HEK293 (cell line): ENCODE results near the gene SFPQ.

Experiments used
- CTCF ChIA-PET: fragments of 350-600 bp; formaldehyde crosslinking; extraction: SDS; loops from one replicate; lab custom pipeline; 2021; ENCODE audit warnings: antibody characterized with exemption; lab: Yijun Ruan, JAX
- POLR2A ChIA-PET: fragments of 300-600 bp; formaldehyde crosslinking; extraction: SDS; loops from one replicate; lab custom pipeline; 2020; ENCODE audit warnings: antibody characterized with exemption, inconsistent platforms; lab: Yijun Ruan, JAX
- H3K27ac ChIP-seq: fragments of 200-500 bp; sonication (Bioruptor generic); 2 replicates; pipeline ENCODE4 v1.5.1; 2014; ENCODE audit warnings: low read depth, low read length, control low read depth, inconsistent platforms; ENCODE audit errors: extremely low read depth
- H3K36me3 ChIP-seq, 2 experiments: fragments of 200-500 bp in 1 of 2; sonication (Bioruptor generic) in 1 of 2; 1 replicate in 1 of 2; 2 replicates in 1 of 2; pipeline ENCODE4 v1.5.1; 2014 to 2017; ENCODE audit warnings: inconsistent platforms in 2 of 2, low read length in 2 of 2; ENCODE audit not compliant: control insufficient read depth in 2 of 2, insufficient read depth in 1 of 2
- H3K4me1 ChIP-seq: fragments of 200-500 bp; sonication (Bioruptor generic); 2 replicates; pipeline ENCODE4 v1.5.1; 2014; ENCODE audit warnings: mild to moderate bottlenecking, low read length, inconsistent platforms; ENCODE audit not compliant: control insufficient read depth, insufficient read depth
- H3K4me3 ChIP-seq: 2 replicates; pipeline ENCODE4 v1.5.1; 2011; ENCODE audit warnings: low read depth, mild to moderate bottlenecking, control low read depth, low read length, moderate library complexity
- H3K9me3 ChIP-seq: fragments of 200-500 bp; sonication (Bioruptor generic); 2 replicates; pipeline ENCODE4 v1.5.1; 2014; ENCODE audit warnings: low read depth, low read length, inconsistent platforms; ENCODE audit not compliant: control insufficient read depth, insufficient read depth
- EGR2 ChIP-seq: fragments of 450-650 bp; formaldehyde crosslinking; IDR thresholded peaks from 2 replicates; pipeline ENCODE4 v1.5.1; 2016; ENCODE audit warnings: low read depth, missing biosample characterization, missing genetic modification characterization
- KLF10 ChIP-seq: fragments of 450-650 bp; IDR thresholded peaks from 2 replicates; pipeline ENCODE4 v1.5.1; 2018; ENCODE audit warnings: missing biosample characterization, mild to moderate bottlenecking, missing genetic modification characterization
- PRDM10 ChIP-seq: fragments of 450-650 bp; formaldehyde crosslinking; IDR thresholded peaks from 2 replicates; pipeline ENCODE4 v1.5.1; 2016; ENCODE audit warnings: missing biosample characterization, missing genetic modification characterization
- SALL2 ChIP-seq: fragments of 450-650 bp; formaldehyde crosslinking; IDR thresholded peaks from 2 replicates; pipeline ENCODE4 v1.5.0; 2017; ENCODE audit warnings: missing biosample characterization, mild to moderate bottlenecking, missing genetic modification characterization, borderline replicate concordance
- ZBTB11 ChIP-seq: fragments of 450-650 bp; formaldehyde crosslinking; conservative IDR thresholded peaks from 2 replicates; pipeline ENCODE4 v1.5.1; 2016; ENCODE audit warnings: low read depth, missing biosample characterization, missing genetic modification characterization
- ZBTB26 ChIP-seq: fragments of 450-650 bp; formaldehyde crosslinking; optimal IDR thresholded peaks from 2 replicates; pipeline ENCODE3; 2016; ENCODE audit warnings: missing biosample characterization, mild to moderate bottlenecking, missing genetic modification characterization
- ZFHX2 ChIP-seq: fragments of 450-650 bp; formaldehyde crosslinking; conservative IDR thresholded peaks from 2 replicates; pipeline ENCODE4 v1.5.1; 2016; ENCODE audit warnings: missing biosample characterization, missing genetic modification characterization
- ZNF114 ChIP-seq: fragments of 450-650 bp; formaldehyde crosslinking; IDR thresholded peaks from 2 replicates; pipeline ENCODE4 v1.5.0; 2017; ENCODE audit warnings: missing biosample characterization, missing genetic modification characterization
- ZNF146 ChIP-seq: fragments of 450-650 bp; formaldehyde crosslinking; IDR thresholded peaks from 2 replicates; pipeline ENCODE4 v1.5.1; 2016; ENCODE audit warnings: missing biosample characterization, missing genetic modification characterization
- ZNF223 ChIP-seq: fragments of 450-650 bp; formaldehyde crosslinking; IDR thresholded peaks from 2 replicates; pipeline ENCODE4 v1.5.1; 2016; ENCODE audit warnings: missing biosample characterization, missing genetic modification characterization
- ZNF416 ChIP-seq: fragments of 450-650 bp; formaldehyde crosslinking; IDR thresholded peaks from 2 replicates; pipeline ENCODE4 v1.5.1; 2016; ENCODE audit warnings: missing biosample characterization, missing genetic modification characterization
- ZSCAN5A ChIP-seq: fragments of 450-650 bp; formaldehyde crosslinking; IDR thresholded peaks from 2 replicates; pipeline ENCODE4 v1.5.1; 2016; ENCODE audit warnings: missing biosample characterization, missing genetic modification characterization
- ZXDB ChIP-seq: fragments of 450-650 bp; formaldehyde crosslinking; IDR thresholded peaks from 2 replicates; pipeline ENCODE4 v1.5.1; 2016; ENCODE audit warnings: missing biosample characterization, missing genetic modification characterization

The SFPQ gene

GRCh38 chr1:35181790-35182455 is 11.0 kb downstream of the SFPQ start:
- POLR2A ChIA-PET: no interaction called here
- TF ChIP-seq PRDM10 (tag by site-specific recombination) (0 out of 2 replicates have a peak, but pooled peaks have one; percentile 37), KLF10 (tag by site-specific recombination) (no peak), ZBTB11 (tag by site-specific recombination) (no peak), EGR2 (tag by site-specific recombination) (0 out of 2 replicates have a peak, but pooled peaks have one; percentile 26)
- H3K9me3 ChIP-seq: no peaks in the 10 kb centered on the region
- peaks cover 74 to 100% of the 10 kb centered on the region in 2 experiments for H3K36me3 ChIP-seq
- CTCF ChIA-PET: interaction anchor here (0.5 kb wide), 1 partner anchor 108 kb away, joined by 5 read pairs; no protein-coding TSS in a partner anchor
- H3K4me1 ChIP-seq: no peaks in the 10 kb centered on the region; the same call in 1 of the 2 replicates
- H3K4me3 ChIP-seq: no peak overlapping the region
- H3K27ac ChIP-seq: no peak overlapping the region

GRCh38 chr1:35180776-35181374 is 12.1 kb downstream of the SFPQ start:
- Histone ChIP-seq H3K4me1 (no peaks in the 10 kb centered on the region), H3K27ac (no peak overlapping the region), H3K9me3 (no peaks in the 10 kb centered on the region), H3K36me3 (peaks cover 75 to 100% of the 10 kb centered on the region in 2 experiments), H3K4me3 (no peak overlapping the region)
- ChIA-PET CTCF (no interaction called here), POLR2A (interaction anchor here (0.6 to 2.3 kb wide), 3 partner anchors 10 to 321 kb away, joined by 3 to 9 read pairs (median 3); partner anchors contain the start of gene SMIM12)
- TF ChIP-seq ZSCAN5A (tag by site-specific recombination) (no peak), ZNF416 (tag by site-specific recombination) (no peak), ZNF223 (tag by site-specific recombination) (no peak), ZNF114 (no peak), ZXDB (tag by site-specific recombination) (no peak), ZFHX2 (tag by site-specific recombination) (0 out of 2 replicates have a peak, but pooled peaks have one; percentile 23), ZNF146 (tag by site-specific recombination) (no peak), SALL2 (no peak), ZBTB26 (tag by site-specific recombination) (no peak)
